Left forelimb (tissue), 1 donor: Measurements from ENCODE around the gene AZU1.
"Not testable (repeated sequence)": the region's sequence is repeated elsewhere in the genome, so short reads cannot be mapped to it uniquely, and the experiment has no call there.

Experiments used
- DNase-seq: peaks from one replicate; pipeline ENCODE4 v3.0.0-alpha.2; 2018; ENCODE audit warnings: low spot score

AZU1 gene

GRCh38 chr19:810077-810855 is 17.4 kb upstream of the AZU1 start:
- DNase-seq: no peak

- no peak for DNase-seq
Measured at GRCh38 chr19:810883-811489, 16.7 kb upstream of the AZU1 start.

GRCh38 chr19:811506-812048 is 16.1 kb upstream of the AZU1 start:
- no peak for DNase-seq

GRCh38 chr19:812049-812746 is 15.4 kb upstream of the AZU1 start:
- no peak for DNase-seq

GRCh38 chr19:812747-813218 is 14.9 kb upstream of the AZU1 start:
- no peak for DNase-seq

- DNase-seq: no peak
Measured at GRCh38 chr19:813219-814151, 14.2 kb upstream of the AZU1 start.

- DNase-seq: no peak
Measured at GRCh38 chr19:814152-815078, 13.2 kb upstream of the AZU1 start.

- DNase-seq: no peak
Measured at GRCh38 chr19:815079-815774, 12.4 kb upstream of the AZU1 start.

- no peak for DNase-seq
Measured at GRCh38 chr19:815775-816499, 11.7 kb upstream of the AZU1 start.

- DNase-seq: no peak
Measured at GRCh38 chr19:816500-816857, 11.2 kb upstream of the AZU1 start.

GRCh38 chr19:820212-820611 is 7.4 kb upstream of the AZU1 start:
- DNase-seq: not testable (repeated sequence)

GRCh38 chr19:821231-821824 is 6.3 kb upstream of the AZU1 start:
- DNase-seq: no peak

- DNase-seq: no peak
Measured at GRCh38 chr19:821825-822503, 5.7 kb upstream of the AZU1 start, which contains the start of gene PLPPR3. PLPPR3 (minus strand) TSS chr19:821955; CDS start chr19:821559, 396 bp downstream.

- no peak for DNase-seq
Measured at GRCh38 chr19:823565-824121, 4.0 kb upstream of the AZU1 start.

GRCh38 chr19:824885-825284 is 2.8 kb upstream of the AZU1 start:
- no peak for DNase-seq

- DNase-seq: no peak
Measured at GRCh38 chr19:825897-826644, 1.6 kb upstream of the AZU1 start.

GRCh38 chr19:827314-827709 is 325 bp upstream of the AZU1 start:
- DNase-seq: no peak
